OCI-LY7 (cell line): ENCODE measurements around the gene ATG16L2. TPM values are rescaled to one million over a fixed set of nuclear protein-coding genes. Genes with fewer than 3 reads are reported as not detected.

Experiments
- BruUV-seq: library from RNA; stranded (reverse); fragments of 400-500 nt; replicated peaks from 2 replicates; lab custom pipeline; 2021; lab: Mats Ljungman, UMichigan
- CTCF ChIA-PET: fragments of 300-600 bp; sonication (Branson Sonifier 250); formaldehyde crosslinking; loops from one replicate; lab custom pipeline; 2022; ENCODE audit warnings: antibody characterized with exemption; ENCODE audit not compliant: unreplicated experiment; lab: Charles Lee
- POLR2A ChIA-PET: fragments of 300-600 bp; sonication (Branson Sonifier 250); formaldehyde crosslinking; loops from one replicate; lab custom pipeline; 2022; ENCODE audit warnings: antibody characterized with exemption; lab: Charles Lee
- DNase-seq: peaks from one replicate; pipeline ENCODE4 v3.0.0-alpha.2; 2015; ENCODE audit warnings: low spot score
- H2AFZ ChIP-seq: fragments of 200-600 bp; sonication (generic), shearing (Covaris generic); 2 replicates; pipeline ENCODE4 v1.6.1; 2014; ENCODE audit warnings: mild to moderate bottlenecking, antibody characterized with exemption, low read length, moderate library complexity
- H3K27ac ChIP-seq: fragments of 200-600 bp; sonication (generic); 2 replicates; pipeline ENCODE4 v1.5.1; 2014; ENCODE audit warnings: mixed run types, low read depth, mild to moderate bottlenecking, moderate library complexity, low read length, inconsistent platforms; ENCODE audit not compliant: poor library complexity, severe bottlenecking
- H3K36me3 ChIP-seq: fragments of 200-600 bp; sonication (generic); 2 replicates; pipeline ENCODE4 v1.6.1; 2014; ENCODE audit warnings: mild to moderate bottlenecking, antibody characterized with exemption, low read length, moderate library complexity, mixed read lengths; ENCODE audit not compliant: insufficient read depth
- H3K4me1 ChIP-seq: fragments of 200-600 bp; sonication (generic); 2 replicates; pipeline ENCODE4 v1.5.1; 2014; ENCODE audit warnings: mild to moderate bottlenecking, low read length; ENCODE audit not compliant: insufficient read depth, poor library complexity, severe bottlenecking
- H3K4me2 ChIP-seq: fragments of 200-600 bp; sonication (generic); 2 replicates; pipeline ENCODE4 v1.6.1; 2014; ENCODE audit warnings: mild to moderate bottlenecking, low read length
- H3K4me3 ChIP-seq: fragments of 200-600 bp; sonication (generic); 2 replicates; pipeline ENCODE4 v1.5.1; 2014; ENCODE audit warnings: mild to moderate bottlenecking, low read depth, low read length; ENCODE audit not compliant: poor library complexity, severe bottlenecking
- H3K79me2 ChIP-seq: fragments of 200-600 bp; sonication (generic); 2 replicates; pipeline ENCODE4 v1.6.1; 2016; ENCODE audit warnings: low read depth, mild to moderate bottlenecking, low read length, moderate library complexity, mixed read lengths; ENCODE audit not compliant: insufficient read depth
- H3K9me2 ChIP-seq: fragments of 200-600 bp; sonication (generic); 2 replicates; pipeline ENCODE4 v1.6.1; 2016; ENCODE audit warnings: mild to moderate bottlenecking, low read length, mixed read lengths; ENCODE audit not compliant: insufficient read depth
- H3K9me3 ChIP-seq: fragments of 200-600 bp; sonication (generic); 2 replicates; pipeline ENCODE4 v1.6.1; 2014; ENCODE audit warnings: mild to moderate bottlenecking, mixed run types, low read length, mixed read lengths
- H4K20me1 ChIP-seq: fragments of 200-600 bp; sonication (generic); 2 replicates; pipeline ENCODE4 v1.6.1; 2014; ENCODE audit warnings: mild to moderate bottlenecking, antibody characterized with exemption, low read length, moderate library complexity, mixed read lengths; ENCODE audit not compliant: insufficient read depth
- EZH2phosphoT487 ChIP-seq: fragments of 200-600 bp; sonication (generic); IDR thresholded peaks from 2 replicates; pipeline ENCODE4 v1.6.1; 2018; ENCODE audit warnings: low read depth, borderline replicate concordance, mild to moderate bottlenecking, mixed run types, antibody characterized with exemption, low read length, moderate library complexity, mixed read lengths
- intact Hi-C: fragments of 100-400 bp; cut with micrococcal nuclease; formaldehyde crosslinking; loops from one replicate; pipeline ENCODE4 v1.10.0; 2022; ENCODE audit not compliant: unreplicated experiment
- total RNA-seq, 2 experiments: library from RNA; depleted of rRNA in 1 of 2; stranded (reverse); fragments of >200 nt in 1 of 2; shearing (Covaris generic) in 1 of 2; gene quantifications; 2 replicates each; pipeline ENCODE4 v1.2.3, GENCODE V29; 2014 to 2022
- TF ChIP-seq, protein P1 (sequence below): fragments of 200-600 bp; sonication (generic); conservative IDR thresholded peaks from 2 replicates; pipeline ENCODE4 v1.5.1; 2014; ENCODE audit warnings: mild to moderate bottlenecking, antibody characterized with exemption, low read length, moderate library complexity, mixed read lengths

Gene ATG16L2
- total RNA-seq, 2 experiments from 2014 or later: 103 to 108 TPM

DNA sequence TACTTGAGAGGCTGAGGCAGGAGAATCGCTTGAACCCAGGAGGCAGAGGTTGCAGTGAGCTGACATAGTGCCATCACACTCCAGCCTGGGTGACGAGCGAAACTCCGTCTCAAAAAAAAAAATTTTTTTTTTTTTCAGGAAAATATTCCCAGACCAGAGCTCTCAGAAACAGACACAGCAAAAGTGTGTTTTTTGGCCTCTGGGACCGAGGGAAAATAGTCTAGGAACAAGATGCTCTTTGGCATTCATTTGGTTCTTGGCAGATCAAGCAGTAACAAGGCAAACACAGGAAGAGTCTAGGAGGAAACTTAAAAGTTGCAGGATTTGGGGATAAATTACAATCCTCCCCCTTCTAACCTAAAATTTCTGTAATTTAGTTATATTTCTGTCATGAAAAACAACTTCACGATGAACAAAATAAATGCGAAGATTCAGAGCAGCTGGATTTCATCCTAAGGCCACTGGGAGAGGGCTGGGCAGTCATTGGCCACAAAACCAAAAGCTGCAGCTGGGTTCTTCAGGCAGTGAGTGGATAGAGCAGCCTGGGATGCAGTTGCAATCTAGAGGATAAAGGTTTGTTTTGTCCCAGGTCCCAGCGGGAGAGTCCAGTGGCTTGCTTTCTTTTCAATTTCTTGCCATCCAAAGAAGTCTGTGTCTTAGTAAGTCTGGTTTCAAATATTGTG lies 19.7 kb downstream of the ATG16L2 start:
- Histone ChIP-seq H3K79me2 (no peaks in the 10 kb centered on the region), H3K4me1 (no peaks in the 10 kb centered on the region), H4K20me1 (no peaks in the 10 kb centered on the region), H3K4me2 (no peak overlapping the region), H3K9me2 (no peaks in the 10 kb centered on the region), H3K4me3 (no peak overlapping the region), H3K36me3 (peaks cover 93% of the 10 kb centered on the region), H3K9me3 (no peaks in the 10 kb centered on the region), H3K27ac (no peak overlapping the region), H2AFZ (no peak overlapping the region)
- BruUV-seq: no TSS peak
- no peak for DNase-seq
- TF ChIP-seq EZH2phosphoT487: no peak
- TF ChIP-seq, protein P1, sequence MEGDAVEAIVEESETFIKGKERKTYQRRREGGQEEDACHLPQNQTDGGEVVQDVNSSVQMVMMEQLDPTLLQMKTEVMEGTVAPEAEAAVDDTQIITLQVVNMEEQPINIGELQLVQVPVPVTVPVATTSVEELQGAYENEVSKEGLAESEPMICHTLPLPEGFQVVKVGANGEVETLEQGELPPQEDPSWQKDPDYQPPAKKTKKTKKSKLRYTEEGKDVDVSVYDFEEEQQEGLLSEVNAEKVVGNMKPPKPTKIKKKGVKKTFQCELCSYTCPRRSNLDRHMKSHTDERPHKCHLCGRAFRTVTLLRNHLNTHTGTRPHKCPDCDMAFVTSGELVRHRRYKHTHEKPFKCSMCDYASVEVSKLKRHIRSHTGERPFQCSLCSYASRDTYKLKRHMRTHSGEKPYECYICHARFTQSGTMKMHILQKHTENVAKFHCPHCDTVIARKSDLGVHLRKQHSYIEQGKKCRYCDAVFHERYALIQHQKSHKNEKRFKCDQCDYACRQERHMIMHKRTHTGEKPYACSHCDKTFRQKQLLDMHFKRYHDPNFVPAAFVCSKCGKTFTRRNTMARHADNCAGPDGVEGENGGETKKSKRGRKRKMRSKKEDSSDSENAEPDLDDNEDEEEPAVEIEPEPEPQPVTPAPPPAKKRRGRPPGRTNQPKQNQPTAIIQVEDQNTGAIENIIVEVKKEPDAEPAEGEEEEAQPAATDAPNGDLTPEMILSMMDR: no peak
- ChIA-PET CTCF (no interaction called here), POLR2A (interaction anchor here (0.7 to 0.8 kb wide), 2 partner anchors 64 to 347 kb away, joined by 3 read pairs; no protein-coding TSS in a partner anchor)
- intact Hi-C loops: no loop called here

DNA sequence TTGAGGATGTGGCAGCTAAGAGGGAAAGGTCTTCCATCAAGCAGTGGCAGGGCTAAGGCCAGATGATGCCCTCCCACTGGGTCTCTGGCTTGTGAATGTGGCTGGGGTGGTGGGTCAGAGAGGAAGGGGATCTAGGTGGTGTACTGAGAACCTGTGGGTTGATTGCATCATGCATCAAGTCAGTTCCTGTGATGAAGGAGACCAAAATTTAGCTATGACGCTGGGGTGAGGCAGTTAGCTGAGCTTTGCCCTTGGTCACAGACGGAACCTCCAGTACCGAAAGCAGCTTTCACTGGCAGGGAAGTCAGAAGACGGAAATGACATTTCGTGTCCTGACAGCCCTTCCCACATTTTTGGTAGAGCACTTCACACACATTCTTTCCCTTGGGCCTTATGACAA lies 20.7 kb downstream of the ATG16L2 start:
- Histone ChIP-seq H3K4me2 (no peak overlapping the region), H2AFZ (no peak overlapping the region), H4K20me1 (no peaks in the 10 kb centered on the region), H3K4me1 (no peaks in the 10 kb centered on the region), H3K4me3 (no peak overlapping the region), H3K79me2 (no peaks in the 10 kb centered on the region), H3K9me2 (no peaks in the 10 kb centered on the region), H3K9me3 (no peaks in the 10 kb centered on the region), H3K36me3 (peaks cover 93% of the 10 kb centered on the region), H3K27ac (peak overlapping the region; percentile 20)
- intact Hi-C loops: no loop called here
- ChIA-PET CTCF (no interaction called here), POLR2A (interaction anchor here (0.7 to 0.8 kb wide), 2 partner anchors 63 to 346 kb away, joined by 3 read pairs; no protein-coding TSS in a partner anchor)
- DNase-seq: no peak
- TF ChIP-seq EZH2phosphoT487: no peak
- TF ChIP-seq, protein P1: no peak
- BruUV-seq: no TSS peak

DNA sequence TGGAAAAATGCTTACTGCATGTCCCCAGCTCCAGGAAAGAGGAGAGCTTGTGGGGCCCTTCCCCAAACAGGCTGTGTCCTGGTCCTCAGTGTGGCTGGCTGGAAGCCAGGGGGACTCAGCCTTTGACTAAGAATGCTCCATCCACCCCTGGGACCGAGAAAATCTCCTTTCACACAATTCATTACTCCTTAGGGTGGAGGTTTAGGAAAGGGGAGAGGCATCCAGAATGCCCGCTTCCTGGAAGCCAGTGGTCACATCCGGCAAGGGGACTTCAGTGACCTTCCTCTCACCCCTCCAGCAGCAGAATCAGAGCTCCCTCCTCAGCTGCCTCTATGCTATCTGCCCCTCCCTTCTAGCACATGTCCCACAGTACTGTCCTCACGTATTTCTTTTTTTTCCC lies 21.9 kb downstream of the ATG16L2 start:
- intact Hi-C loops: no loop called here
- POLR2A ChIA-PET: no interaction called here
- Histone ChIP-seq H3K27ac (no peak overlapping the region), H3K9me2 (no peaks in the 10 kb centered on the region), H3K9me3 (no peaks in the 10 kb centered on the region), H3K36me3 (peaks cover 93% of the 10 kb centered on the region), H3K4me3 (no peak overlapping the region), H2AFZ (no peak overlapping the region), H3K4me1 (no peaks in the 10 kb centered on the region), H4K20me1 (no peaks in the 10 kb centered on the region), H3K4me2 (no peak overlapping the region), H3K79me2 (no peaks in the 10 kb centered on the region)
- CTCF ChIA-PET: no interaction called here
- no peak for DNase-seq
- BruUV-seq: no TSS peak
- TF ChIP-seq, protein P1: no peak
- TF ChIP-seq EZH2phosphoT487: no peak
